HCT116 (cell line): ENCODE measurements around the gene FCRL5.

Experiments used
- CEBPB ChIP-seq: IDR thresholded peaks from 2 replicates; pipeline ENCODE4 v1.6.1; 2012; ENCODE audit warnings: low read depth
- EZH2 ChIP-seq: fragments of 200-600 bp; sonication (generic); IDR thresholded peaks from 2 replicates; pipeline ENCODE4 v1.6.1; 2017; ENCODE audit warnings: antibody characterized with exemption, mixed run types
- POLR2A ChIP-seq: IDR thresholded peaks from 2 replicates; pipeline ENCODE4 v1.7.0; 2011; ENCODE audit warnings: borderline replicate concordance; ENCODE audit not compliant: insufficient read depth, insufficient read length; ENCODE audit errors: extremely low read depth
- POLR2AphosphoS5 ChIP-seq: IDR thresholded peaks from 2 replicates; pipeline ENCODE4 v1.6.1; 2011; ENCODE audit warnings: mild to moderate bottlenecking, low read depth, low read length, moderate library complexity
- RAD21 ChIP-seq: IDR thresholded peaks from 2 replicates; pipeline ENCODE4 v1.6.1; 2012; ENCODE audit warnings: low read depth, mild to moderate bottlenecking
- SIN3A ChIP-seq: IDR thresholded peaks from 2 replicates; pipeline ENCODE4 v1.6.1; 2012; ENCODE audit warnings: low read depth
- TCF7L2 ChIP-seq: IDR thresholded peaks from 2 replicates; pipeline ENCODE4 v1.7.0; 2011; ENCODE audit warnings: borderline replicate concordance, inconsistent platforms; ENCODE audit not compliant: insufficient read depth, insufficient read length; ENCODE audit errors: extremely low read depth
- YY1 ChIP-seq: IDR thresholded peaks from 2 replicates; pipeline ENCODE4 v1.6.1; 2011; ENCODE audit warnings: low read length, low read depth, moderate library complexity, mild to moderate bottlenecking; ENCODE audit not compliant: insufficient replicate concordance; ENCODE audit errors: extremely low read depth
- TF ChIP-seq, protein P1 (sequence below), 3 experiments: fragments of 200-600 bp in 1 of 3; sonication (generic) in 1 of 3; IDR thresholded peaks in 2 of 3; conservative IDR thresholded peaks in 1 of 3; 2 replicates each; pipeline ENCODE4 v1.5.1; 2012 to 2017; ENCODE audit warnings: low read depth in 2 of 3, low read length in 2 of 3, antibody characterized with exemption in 1 of 3, borderline replicate concordance in 1 of 3, control low read depth in 1 of 3, mild to moderate bottlenecking in 1 of 3, mixed read lengths in 1 of 3, mixed run types in 1 of 3, moderate library complexity in 1 of 3; ENCODE audit not compliant: insufficient read depth in 1 of 3
- TF ChIP-seq, protein P2 (sequence below): IDR thresholded peaks from 2 replicates; pipeline ENCODE4 v1.6.1; 2012

DNA sequence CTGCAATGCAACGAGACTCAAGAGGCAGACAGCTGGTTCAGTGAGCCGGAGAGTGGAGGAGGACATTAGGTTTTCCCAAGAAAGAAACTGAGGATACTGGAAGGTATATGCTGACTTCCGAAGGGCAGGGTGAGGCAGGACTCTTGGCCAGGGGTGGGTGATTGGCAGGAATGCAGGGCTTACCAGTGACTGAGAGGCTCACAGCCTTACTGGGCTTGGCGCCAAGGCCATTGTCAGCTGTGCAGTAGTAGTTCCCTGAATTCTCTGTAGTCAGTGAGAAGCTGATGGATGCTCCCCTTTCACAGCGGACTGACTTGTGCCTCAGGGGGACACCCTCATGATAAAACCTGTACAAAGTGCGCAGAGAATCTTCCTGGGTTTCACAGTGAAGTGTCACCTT lies 9.6 kb downstream of the FCRL5 start:
- TF ChIP-seq, protein P1, sequence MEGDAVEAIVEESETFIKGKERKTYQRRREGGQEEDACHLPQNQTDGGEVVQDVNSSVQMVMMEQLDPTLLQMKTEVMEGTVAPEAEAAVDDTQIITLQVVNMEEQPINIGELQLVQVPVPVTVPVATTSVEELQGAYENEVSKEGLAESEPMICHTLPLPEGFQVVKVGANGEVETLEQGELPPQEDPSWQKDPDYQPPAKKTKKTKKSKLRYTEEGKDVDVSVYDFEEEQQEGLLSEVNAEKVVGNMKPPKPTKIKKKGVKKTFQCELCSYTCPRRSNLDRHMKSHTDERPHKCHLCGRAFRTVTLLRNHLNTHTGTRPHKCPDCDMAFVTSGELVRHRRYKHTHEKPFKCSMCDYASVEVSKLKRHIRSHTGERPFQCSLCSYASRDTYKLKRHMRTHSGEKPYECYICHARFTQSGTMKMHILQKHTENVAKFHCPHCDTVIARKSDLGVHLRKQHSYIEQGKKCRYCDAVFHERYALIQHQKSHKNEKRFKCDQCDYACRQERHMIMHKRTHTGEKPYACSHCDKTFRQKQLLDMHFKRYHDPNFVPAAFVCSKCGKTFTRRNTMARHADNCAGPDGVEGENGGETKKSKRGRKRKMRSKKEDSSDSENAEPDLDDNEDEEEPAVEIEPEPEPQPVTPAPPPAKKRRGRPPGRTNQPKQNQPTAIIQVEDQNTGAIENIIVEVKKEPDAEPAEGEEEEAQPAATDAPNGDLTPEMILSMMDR (IDR thresholded peaks at IDR 0.05 in 2 of 3, conservative IDR thresholded peaks at IDR 0.05 in 1 of 3; ENCODE audit: borderline replicate concordance in 1 of 3, insufficient read depth in 1 of 3, low read depth in 2 of 3, low read length in 2 of 3) = no peak
- TF ChIP-seq RAD21 (no peak), TCF7L2 (no peak), POLR2A (no peak), SIN3A (no peak), CEBPB (no peak), EZH2 (no peak), POLR2AphosphoS5 (no peak), YY1 (no peak)
- TF ChIP-seq, protein P2, sequence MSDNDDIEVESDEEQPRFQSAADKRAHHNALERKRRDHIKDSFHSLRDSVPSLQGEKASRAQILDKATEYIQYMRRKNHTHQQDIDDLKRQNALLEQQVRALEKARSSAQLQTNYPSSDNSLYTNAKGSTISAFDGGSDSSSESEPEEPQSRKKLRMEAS = no peak
